Measurements from ENCODE around the gene BAZ2A.

The BAZ2A gene

GRCh38 chr12:56634837-56635791 is 5.0 kb upstream of the BAZ2A start:
- DNase-seq, result no peak

GRCh38 chr12:56634242-56634836 is 4.2 kb upstream of the BAZ2A start:
- no peak for DNase-seq

DNA sequence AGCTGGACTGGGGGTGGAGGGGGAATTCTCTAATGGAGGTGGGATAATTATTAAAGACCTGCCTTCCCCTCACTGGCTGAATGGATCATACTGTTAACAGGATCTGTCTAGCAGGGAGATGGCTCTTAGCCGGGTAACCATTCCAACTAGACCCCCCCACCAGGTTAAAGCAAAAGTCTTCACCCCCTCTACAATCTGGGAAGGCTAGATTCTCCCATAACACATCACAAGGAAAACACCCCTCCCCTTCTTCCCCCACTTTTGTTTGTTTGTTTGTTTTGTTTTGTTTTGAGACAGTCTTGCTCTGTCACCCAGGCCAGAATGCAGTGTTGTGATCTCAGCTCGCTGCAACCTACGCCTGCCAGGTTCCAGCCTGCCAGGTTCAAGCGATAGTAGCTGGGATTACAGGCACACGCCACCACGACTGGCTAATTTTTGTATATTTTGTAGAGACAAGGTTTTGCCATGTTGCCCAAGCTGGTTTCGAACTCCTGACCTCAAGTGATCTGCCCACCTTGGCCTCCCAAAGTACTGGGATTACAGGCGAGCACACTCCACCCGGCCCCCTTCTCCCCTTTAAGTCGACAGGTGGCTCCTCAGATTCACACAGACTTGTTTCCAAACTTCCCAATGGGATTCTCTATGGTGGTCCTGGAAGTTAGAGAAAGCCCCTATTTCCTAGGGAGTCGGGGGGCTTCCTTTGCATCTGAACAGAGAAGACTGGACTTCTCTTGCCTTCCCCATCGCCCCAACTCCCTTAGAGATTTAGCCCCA is 3.5 kb upstream of the BAZ2A start:
- no peak for DNase-seq

- no peak for DNase-seq
These were observed 2.8 kb upstream of the BAZ2A start for GRCh38 chr12:56632701-56633467.

GRCh38 chr12:56631790-56632700 is 1.9 kb upstream of the BAZ2A start:
- DNase-seq, result no peak

GRCh38 chr12:56629459-56630179 is 507 bp downstream of the BAZ2A start:
- DNase-seq, result no peak

DNA sequence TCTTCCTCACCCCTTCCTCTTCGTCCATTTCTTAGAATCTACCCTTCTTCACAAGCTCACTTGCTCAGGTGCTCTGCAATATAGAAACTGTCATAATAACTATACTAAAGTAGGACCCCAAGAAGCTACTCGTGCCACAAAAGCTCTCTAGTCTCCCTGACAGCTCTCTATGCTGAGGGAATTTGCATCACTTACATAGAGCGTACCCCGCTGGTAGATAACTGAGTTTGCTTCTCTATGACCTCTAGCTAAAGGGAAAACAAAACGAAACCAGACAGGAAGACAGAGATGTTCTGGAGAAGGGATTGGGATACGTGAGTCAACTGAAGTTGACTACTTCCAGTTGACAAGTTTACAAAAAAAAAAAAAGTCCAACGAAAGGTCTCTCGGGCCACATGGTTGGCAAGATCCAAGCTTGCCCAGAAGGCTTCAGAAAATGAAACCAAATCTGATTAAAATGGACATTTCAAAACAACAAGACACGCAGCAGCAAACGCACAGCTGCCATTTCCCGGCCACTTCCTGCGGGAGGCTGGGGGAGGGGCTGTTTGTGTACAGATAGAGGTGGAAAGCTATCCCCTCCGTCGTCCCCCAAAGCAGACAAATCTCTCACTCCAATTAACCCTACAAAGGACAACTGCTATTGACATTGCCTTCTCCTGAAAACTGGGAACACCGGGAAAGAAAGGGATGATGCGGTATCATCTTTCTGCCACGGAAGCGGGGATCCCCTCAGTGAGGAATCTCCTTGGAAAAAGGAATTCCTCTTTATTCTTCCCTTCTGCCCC is 1.3 kb downstream of the BAZ2A start:
- DNase-seq, result no peak

- no peak for DNase-seq
These were observed 3.4 kb downstream of the BAZ2A start for GRCh38 chr12:56626701-56627100.

DNA sequence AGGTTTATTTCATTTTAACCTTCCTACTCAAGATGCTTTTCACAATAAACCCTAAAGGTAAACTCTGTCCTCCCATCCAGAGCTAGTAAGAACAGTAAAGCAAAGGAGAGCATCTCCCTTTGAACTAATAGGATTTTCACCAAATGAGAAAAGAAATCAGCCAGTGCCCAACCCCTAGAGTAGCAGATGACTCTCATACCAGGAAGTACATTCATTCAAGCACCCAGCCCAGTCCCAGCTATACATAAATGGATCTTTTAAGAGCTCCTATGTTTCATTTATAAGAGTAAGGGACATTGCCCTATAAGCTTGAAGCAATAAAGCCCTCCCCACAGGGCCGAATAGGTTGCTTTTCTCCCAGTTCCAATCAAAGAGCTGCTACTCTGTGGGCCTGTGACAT is 7.6 kb downstream of the BAZ2A start:
- no peak for DNase-seq

- no peak for DNase-seq
These were observed 13.2 kb downstream of the BAZ2A start for GRCh38 chr12:56616925-56617324.

DNA sequence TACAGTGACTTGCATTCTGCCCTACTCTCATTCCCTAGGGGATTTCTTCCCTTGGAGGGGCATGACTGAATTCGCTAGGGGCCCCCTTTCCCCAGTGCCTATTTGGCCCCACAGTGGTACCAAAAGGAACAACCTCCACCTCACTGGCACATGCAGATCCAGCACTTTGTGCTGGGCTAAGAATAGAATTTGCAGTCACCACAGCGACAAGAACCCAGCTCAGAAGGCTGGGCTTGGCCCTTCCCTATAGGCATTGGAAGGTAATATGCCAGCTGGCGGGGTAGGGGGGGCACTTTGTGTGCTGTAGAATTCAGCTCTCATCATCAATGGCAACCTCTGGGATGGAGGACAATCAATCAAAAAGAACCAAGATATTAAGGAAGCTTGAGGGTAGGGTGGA is 13.9 kb downstream of the BAZ2A start:
- no peak for DNase-seq

GRCh38 chr12:56614627-56615026 is 15.5 kb downstream of the BAZ2A start:
- DNase-seq, result no peak

- DNase-seq, result no peak
These were observed 25.8 kb downstream of the BAZ2A start for GRCh38 chr12:56604355-56604754.

- DNase-seq, result no peak
These were observed 27.9 kb downstream of the BAZ2A start for GRCh38 chr12:56602239-56602638.

DNA sequence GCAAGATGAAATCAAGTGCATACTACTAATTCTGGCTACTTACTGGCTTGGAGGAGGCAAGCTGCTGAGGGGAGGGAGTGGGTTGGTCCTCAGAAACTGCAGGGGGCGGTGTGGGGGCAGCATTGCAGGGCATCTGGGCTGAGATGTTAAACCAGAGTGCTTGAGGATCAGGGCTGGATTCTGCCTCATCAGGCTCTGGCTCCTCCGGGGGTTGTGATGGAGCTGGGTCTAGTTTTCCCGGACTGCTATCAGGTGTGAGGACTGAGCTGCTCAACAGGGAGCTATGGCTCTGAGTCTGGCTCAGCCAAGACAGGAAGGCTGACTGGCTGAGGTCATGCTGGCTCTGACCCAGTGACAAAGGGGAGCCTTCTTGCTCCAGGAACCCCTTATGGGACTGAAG is 28.6 kb downstream of the BAZ2A start:
- no peak for DNase-seq

DNA sequence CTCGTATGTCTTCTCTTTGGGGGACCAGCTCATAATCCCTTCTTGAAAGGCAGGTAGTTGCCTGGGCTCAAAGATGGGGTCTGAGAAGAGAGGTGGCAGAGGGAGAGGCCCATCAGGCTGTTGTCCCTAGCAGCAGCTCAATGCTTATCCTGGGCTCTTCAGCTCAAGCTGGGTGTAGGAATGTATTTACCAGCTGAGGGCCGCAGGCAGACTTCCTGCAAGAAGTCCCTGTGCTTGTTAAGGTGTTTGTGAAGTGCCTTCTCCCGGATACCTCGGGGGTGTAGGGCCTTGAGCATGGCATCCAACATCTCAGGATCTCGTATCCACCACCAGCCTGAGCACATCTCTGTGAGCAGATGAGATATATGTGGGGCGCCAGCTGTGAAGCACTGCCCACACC is 29.4 kb downstream of the BAZ2A start:
- no peak for DNase-seq

- no peak for DNase-seq
These were observed 30.3 kb downstream of the BAZ2A start for GRCh38 chr12:56599797-56600196.

DNA sequence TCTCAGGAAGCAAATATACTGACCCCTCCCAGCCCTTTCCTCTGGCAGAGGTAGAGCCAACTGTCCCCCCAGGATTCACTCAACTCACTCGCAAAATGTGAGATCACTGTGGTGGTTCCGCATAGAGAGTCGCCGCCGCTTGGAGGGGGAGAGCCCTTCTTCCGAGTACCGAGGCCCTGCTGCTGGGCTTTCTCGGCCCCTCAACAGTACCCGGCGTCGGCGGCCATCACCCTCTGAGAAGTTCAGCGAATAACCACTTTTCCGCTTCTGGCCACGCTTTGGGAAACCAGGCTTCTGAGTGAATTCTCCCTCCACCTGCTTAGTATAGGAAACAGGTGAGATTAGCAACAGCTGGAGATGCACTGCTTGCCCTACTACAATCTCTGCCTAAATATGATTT is 31.1 kb downstream of the BAZ2A start:
- no peak for DNase-seq

GRCh38 chr12:56596815-56597214 is 33.3 kb downstream of the BAZ2A start:
- no peak for DNase-seq

DNA sequence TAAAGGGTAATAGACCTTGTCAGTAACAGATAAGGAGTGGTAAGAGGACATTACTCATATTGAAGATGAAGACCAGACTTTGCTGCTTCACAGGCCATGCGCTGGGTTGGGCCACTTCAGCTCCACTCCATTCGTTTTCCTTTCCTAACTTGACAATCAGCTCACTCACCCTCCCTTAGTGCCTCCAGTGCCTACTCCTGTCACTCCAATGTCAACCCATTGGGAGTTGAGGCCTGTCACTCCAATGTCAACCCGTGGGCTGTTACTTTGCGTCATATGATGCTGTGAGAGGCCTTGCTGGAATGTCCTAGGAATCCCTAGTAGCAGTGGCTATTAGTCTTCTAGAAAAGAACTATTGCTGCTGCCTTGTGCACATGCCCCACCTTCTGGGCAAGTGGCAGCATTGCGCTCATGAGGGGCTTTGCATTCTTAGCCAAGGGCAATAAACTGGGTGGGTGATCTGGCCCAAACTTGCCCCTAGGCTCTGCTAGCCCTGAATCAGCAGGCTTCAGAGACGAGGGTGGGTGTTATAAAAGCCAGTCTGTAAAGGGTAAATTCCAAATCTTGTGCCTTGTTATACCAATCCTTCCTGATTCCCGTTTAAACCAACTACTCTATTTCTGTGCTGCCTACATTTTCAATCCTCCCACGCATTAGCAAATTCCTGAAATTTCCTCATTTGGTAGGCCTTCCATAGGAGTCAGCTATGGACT is 36.1 kb downstream of the BAZ2A start:
- no peak for DNase-seq
